H1 (cell line): ENCODE results near the gene PRR7. TPM values are rescaled to one million over a fixed set of nuclear protein-coding genes. Genes with fewer than 3 reads are reported as not detected.

ENCODE experiments used
- ATF3 ChIP-seq: IDR thresholded peaks from 2 replicates; pipeline ENCODE4 v1.6.1; 2011; ENCODE audit warnings: low read depth, mild to moderate bottlenecking, low read length; ENCODE audit not compliant: insufficient read depth
- BRCA1 ChIP-seq: IDR thresholded peaks from 2 replicates; pipeline ENCODE4 v1.6.1; 2012; ENCODE audit warnings: low read depth, low read length, improper control_type of control experiment
- EGR1 ChIP-seq: IDR thresholded peaks from 2 replicates; pipeline ENCODE4 v1.6.1; 2011; ENCODE audit warnings: low read depth, low read length, borderline replicate concordance
- MAX ChIP-seq: IDR thresholded peaks from 2 replicates; pipeline ENCODE4 v1.6.1; 2012; ENCODE audit warnings: inconsistent platforms
- PHF8 ChIP-seq: fragments of 200-600 bp; sonication (generic); conservative IDR thresholded peaks from 2 replicates; pipeline ENCODE4 v1.7.1; 2012; ENCODE audit warnings: low read depth, mild to moderate bottlenecking, inconsistent platforms, low read length, moderate library complexity
- POU5F1 ChIP-seq: IDR thresholded peaks from 2 replicates; pipeline ENCODE4 v1.6.1; 2011; ENCODE audit warnings: low read depth, mild to moderate bottlenecking, low read length, moderate library complexity
- RBBP5 ChIP-seq: IDR thresholded peaks from 2 replicates; pipeline ENCODE4 v1.7.1; 2012; ENCODE audit warnings: low read depth, mild to moderate bottlenecking, inconsistent platforms, low read length, moderate library complexity, borderline replicate concordance
- RFX5 ChIP-seq: IDR thresholded peaks from 2 replicates; pipeline ENCODE4 v1.6.1; 2011; ENCODE audit warnings: low read depth, low read length, improper control_type of control experiment, borderline replicate concordance
- polyA plus RNA-seq, 7 experiments: library from polyadenylated mRNA; depleted of rRNA in 3 of 7; stranded (reverse) in 5 of 7; unstranded in 2 of 7; fragments of >200 nt in 5 of 7; fragments of 200-250 nt in 2 of 7; gene quantifications; 1 replicate in 5 of 7; 2 replicates in 1 of 7; 4 replicates in 1 of 7; pipeline versions ENCODE4 v1.2.1 to v1.2.3, GENCODE V29; 2011 to 2013; ENCODE audit warnings: missing spikeins in 2 of 7, mixed read lengths in 2 of 7
- total RNA-seq: library from RNA; stranded (reverse); fragmentation: NEBNext Ultra II Directional; extraction: Animal tissue kit (Norgen Biotek cat#: 25700); gene quantifications from 2 replicates; pipeline ENCODE4 v1.2.1, GENCODE V29; 2021
- TF ChIP-seq, protein P1 (sequence below): fragments of 300-600 bp; sonication (generic); IDR thresholded peaks from 2 replicates; pipeline ENCODE4 v1.7.1; 2012; ENCODE audit warnings: low read length, moderate library complexity, mild to moderate bottlenecking, inconsistent platforms; ENCODE audit not compliant: insufficient replicate concordance

Gene PRR7
- total and polyA plus RNA-seq, 2 of the 8 experiments (the other 6 are each of a cell fraction or from before 2014, with no cell fraction given) = 8.0 to 11.8 TPM

- TF ChIP-seq, protein P1, sequence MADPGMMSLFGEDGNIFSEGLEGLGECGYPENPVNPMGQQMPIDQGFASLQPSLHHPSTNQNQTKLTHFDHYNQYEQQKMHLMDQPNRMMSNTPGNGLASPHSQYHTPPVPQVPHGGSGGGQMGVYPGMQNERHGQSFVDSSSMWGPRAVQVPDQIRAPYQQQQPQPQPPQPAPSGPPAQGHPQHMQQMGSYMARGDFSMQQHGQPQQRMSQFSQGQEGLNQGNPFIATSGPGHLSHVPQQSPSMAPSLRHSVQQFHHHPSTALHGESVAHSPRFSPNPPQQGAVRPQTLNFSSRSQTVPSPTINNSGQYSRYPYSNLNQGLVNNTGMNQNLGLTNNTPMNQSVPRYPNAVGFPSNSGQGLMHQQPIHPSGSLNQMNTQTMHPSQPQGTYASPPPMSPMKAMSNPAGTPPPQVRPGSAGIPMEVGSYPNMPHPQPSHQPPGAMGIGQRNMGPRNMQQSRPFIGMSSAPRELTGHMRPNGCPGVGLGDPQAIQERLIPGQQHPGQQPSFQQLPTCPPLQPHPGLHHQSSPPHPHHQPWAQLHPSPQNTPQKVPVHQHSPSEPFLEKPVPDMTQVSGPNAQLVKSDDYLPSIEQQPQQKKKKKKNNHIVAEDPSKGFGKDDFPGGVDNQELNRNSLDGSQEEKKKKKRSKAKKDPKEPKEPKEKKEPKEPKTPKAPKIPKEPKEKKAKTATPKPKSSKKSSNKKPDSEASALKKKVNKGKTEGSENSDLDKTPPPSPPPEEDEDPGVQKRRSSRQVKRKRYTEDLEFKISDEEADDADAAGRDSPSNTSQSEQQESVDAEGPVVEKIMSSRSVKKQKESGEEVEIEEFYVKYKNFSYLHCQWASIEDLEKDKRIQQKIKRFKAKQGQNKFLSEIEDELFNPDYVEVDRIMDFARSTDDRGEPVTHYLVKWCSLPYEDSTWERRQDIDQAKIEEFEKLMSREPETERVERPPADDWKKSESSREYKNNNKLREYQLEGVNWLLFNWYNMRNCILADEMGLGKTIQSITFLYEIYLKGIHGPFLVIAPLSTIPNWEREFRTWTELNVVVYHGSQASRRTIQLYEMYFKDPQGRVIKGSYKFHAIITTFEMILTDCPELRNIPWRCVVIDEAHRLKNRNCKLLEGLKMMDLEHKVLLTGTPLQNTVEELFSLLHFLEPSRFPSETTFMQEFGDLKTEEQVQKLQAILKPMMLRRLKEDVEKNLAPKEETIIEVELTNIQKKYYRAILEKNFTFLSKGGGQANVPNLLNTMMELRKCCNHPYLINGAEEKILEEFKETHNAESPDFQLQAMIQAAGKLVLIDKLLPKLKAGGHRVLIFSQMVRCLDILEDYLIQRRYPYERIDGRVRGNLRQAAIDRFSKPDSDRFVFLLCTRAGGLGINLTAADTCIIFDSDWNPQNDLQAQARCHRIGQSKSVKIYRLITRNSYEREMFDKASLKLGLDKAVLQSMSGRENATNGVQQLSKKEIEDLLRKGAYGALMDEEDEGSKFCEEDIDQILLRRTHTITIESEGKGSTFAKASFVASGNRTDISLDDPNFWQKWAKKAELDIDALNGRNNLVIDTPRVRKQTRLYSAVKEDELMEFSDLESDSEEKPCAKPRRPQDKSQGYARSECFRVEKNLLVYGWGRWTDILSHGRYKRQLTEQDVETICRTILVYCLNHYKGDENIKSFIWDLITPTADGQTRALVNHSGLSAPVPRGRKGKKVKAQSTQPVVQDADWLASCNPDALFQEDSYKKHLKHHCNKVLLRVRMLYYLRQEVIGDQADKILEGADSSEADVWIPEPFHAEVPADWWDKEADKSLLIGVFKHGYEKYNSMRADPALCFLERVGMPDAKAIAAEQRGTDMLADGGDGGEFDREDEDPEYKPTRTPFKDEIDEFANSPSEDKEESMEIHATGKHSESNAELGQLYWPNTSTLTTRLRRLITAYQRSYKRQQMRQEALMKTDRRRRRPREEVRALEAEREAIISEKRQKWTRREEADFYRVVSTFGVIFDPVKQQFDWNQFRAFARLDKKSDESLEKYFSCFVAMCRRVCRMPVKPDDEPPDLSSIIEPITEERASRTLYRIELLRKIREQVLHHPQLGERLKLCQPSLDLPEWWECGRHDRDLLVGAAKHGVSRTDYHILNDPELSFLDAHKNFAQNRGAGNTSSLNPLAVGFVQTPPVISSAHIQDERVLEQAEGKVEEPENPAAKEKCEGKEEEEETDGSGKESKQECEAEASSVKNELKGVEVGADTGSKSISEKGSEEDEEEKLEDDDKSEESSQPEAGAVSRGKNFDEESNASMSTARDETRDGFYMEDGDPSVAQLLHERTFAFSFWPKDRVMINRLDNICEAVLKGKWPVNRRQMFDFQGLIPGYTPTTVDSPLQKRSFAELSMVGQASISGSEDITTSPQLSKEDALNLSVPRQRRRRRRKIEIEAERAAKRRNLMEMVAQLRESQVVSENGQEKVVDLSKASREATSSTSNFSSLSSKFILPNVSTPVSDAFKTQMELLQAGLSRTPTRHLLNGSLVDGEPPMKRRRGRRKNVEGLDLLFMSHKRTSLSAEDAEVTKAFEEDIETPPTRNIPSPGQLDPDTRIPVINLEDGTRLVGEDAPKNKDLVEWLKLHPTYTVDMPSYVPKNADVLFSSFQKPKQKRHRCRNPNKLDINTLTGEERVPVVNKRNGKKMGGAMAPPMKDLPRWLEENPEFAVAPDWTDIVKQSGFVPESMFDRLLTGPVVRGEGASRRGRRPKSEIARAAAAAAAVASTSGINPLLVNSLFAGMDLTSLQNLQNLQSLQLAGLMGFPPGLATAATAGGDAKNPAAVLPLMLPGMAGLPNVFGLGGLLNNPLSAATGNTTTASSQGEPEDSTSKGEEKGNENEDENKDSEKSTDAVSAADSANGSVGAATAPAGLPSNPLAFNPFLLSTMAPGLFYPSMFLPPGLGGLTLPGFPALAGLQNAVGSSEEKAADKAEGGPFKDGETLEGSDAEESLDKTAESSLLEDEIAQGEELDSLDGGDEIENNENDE = no peak
- no peak for TF ChIP-seq RFX5
- TF ChIP-seq ATF3 = no peak
- no peak for TF ChIP-seq BRCA1
- TF ChIP-seq PHF8 = no peak
- no peak for TF ChIP-seq MAX
- TF ChIP-seq RBBP5 = no peak
- TF ChIP-seq POU5F1 = no peak
- no peak for TF ChIP-seq EGR1
Measured at GRCh38 chr5:177490992-177491391, 44.4 kb downstream of the PRR7 start (continued).
